NCI-H1417 treated with DMSO at 0.1 percent for 48 hours (cell line): ENCODE measurements around the gene KRT8.

ENCODE experiments used
- DNase-seq: peaks from one replicate; lab custom pipeline; 2025; lab: John Stamatoyannopoulos, UW

Gene KRT8

DNA sequence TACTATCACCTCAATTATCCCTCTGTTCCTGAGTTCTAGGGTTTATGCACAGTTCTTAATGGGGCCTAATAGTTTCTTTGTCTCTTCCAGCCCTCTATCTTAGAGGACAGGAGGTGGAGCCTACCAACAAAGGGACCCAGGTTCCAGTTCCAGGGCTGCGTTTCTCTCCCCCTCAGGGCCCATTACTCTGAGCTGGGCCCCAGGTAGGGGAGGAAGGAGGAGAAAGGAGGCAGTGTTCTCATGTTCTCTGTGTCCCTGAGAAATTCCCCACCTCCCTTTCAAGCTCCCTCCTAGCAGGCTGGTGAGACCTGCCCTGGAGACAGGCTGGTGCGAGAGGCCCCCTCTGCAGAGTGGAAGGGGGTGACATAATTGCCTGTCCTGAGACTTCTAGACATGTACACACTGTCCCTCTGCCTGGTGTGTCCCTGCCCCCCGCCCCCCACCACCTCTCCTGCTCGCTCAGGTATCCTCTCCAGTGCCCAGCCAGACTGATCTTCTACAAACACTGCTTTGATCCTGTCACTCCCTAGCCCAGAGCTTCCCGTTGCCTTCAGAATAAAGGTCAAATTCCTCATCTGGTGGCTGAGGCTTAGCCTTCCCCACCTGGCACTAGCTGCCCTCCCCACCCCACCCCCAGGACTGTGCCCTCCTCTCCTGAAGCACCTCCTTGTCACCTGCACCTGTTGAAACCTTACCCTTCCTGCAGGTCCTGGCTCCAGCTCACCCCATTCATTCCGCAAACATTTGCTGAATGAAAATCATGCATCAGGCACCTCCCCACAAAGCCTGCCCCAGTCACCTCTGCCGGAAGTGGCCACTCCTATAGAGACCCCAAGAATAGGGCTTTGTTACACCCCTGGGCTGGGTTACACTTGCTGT lies 21.1 kb upstream of the KRT8 start:
- peak; percentile 28 for DNase-seq

DNA sequence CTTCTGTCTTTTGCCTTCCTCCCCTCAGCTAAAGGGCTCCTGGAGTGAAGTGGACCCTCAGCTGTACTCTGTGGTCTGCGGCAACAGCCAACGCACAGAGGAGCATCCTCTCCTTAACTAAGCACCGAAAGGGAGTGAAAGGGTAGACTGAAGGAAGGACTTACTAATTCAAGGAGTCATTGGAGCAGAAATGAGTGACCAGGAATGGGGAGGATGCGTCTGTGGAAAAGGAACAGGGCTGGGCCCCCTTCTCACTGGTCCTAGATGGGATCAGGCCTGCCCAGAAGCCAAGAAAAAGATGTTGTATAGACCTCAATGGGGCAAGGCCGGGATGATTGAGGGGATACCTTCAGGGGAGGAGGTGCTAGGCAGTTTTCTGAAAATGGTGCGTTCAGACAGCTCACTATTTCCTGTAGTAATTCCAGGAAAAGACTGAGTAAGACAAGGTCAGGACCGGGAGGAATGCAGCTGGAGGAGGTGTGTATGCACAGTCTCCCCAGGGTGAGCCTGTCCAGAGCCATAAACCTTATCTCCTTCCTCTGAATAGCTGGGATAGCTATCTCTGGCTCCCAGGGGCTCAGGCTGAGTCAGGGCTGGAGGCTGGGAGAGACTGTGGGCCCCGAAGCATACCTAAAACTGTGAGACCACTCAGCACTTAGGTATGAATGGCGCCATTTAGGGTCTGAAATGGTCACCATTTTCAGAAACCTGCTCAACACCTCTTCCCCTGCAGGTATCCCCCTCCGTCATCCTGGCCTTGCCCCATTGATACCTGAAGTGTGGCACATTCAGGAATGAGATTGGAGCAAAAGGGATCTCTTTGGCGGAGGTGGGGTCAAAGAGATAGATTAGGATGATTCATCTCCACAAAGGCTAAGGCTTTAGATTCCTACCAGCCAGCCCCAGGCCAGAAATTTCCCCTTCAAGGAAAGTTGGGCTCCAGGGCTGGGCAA lies 20.2 kb upstream of the KRT8 start:
- no peak for DNase-seq

DNA sequence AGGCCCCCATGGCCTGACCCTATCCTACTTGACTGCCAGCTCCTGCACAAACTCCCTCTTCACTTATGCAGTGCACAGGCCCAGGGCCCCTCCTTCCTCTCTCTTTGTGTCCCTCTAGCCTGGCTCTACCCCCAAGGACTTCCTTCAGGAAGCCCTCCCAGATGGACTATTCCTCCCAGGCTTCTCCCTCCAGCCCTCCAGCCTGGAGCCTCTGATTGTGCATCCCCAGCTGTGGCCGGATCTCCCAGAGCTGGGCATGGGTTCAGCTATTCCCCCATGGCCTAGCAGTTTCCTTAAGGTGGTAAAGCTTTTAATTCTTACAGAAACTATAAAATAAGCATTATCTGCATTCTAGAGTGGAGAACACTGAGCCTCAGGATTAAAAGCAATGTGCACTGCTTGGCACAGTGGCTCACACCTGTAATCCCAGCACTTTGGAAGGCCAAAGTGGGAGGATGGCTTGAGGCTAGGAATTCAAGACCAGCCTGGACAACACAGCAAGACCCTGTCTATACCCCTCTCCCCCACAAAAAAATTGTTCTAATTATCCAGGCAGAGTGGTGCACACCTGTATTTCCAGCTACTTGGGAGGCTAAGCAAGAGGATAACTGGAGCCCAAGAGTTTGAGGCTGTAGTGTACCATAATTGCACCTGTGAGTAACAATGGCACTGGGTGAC lies 16.8 kb upstream of the KRT8 start:
- DNase-seq = no peak

DNA sequence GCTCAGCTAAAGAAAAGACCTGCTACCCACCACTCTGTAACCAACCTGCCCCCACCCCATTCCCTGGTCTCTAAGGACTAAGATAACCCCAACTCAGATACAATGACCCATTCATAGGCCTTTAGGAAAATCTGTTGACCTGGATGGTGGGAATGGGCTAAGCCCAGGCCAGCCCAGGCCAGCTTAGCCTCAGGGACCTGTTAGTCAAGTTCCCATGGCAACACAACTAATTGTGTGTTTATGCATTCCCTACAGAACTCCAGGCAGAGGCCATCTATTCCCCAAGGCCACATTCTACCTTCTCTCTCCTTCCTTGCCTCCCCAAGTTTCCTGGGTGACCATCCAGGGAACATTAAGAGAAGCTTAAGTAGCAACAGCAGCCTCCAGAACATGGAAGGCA lies 16.1 kb upstream of the KRT8 start:
- DNase-seq = no peak

DNA sequence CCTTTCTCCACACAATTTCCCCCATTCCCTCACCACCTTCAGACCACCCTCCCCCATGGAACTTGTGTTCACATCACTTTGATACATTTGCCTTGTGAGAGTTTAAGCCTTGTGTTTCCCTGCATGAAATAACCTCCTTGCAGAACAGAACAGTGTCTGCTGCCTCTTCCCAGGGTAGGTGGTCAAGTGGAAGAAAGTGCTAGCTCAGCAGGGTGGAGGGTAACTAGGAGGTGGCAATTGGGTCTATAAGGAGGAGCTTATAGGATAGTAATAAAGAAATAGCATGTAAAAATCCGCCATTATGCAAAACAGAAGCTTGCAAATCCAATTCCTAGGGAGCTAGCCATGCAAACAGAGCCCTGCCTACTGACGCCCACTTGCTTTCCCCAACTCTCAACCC lies 13.9 kb upstream of the KRT8 start:
- DNase-seq = no peak

DNA sequence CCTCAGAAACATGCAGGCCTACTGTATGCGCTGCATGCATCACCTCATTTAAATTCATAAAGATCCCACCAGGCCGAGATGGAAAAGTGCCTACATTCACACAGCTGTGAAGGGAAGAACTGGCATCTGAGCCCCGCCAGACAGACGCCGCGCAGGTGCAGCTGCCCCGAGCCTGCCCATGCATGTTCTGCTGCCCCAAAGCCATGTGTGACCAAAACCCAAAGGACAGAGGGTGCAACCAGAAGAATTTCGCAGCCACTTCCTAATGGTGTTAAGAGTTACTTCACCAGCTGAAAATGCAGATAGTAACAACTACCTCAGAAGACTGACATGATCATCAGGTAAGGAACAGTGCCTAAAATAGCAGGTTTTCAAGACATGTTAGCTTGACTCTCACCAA lies 13.5 kb upstream of the KRT8 start:
- no peak for DNase-seq

DNA sequence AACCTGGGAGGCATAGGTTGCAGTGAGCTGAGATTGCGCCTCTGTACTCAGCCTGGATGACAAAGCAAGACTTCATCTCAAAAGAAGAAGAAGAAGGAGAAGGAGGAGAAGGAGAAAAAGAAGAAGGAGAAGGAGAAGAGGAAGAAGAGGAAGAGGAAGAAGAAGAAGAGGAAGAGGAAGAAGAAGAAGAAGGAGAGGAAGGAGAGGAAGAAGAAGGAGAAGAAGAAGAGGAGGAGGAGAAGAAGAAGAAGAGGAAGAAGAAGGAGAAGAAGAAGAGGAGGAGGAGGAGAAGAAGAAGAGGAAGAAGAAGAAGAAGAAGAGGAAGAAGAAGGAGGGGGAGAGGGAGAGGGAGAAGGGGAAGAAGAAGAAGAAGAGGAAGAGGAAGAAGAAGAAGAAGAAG lies 12.9 kb upstream of the KRT8 start:
- DNase-seq = no peak

DNA sequence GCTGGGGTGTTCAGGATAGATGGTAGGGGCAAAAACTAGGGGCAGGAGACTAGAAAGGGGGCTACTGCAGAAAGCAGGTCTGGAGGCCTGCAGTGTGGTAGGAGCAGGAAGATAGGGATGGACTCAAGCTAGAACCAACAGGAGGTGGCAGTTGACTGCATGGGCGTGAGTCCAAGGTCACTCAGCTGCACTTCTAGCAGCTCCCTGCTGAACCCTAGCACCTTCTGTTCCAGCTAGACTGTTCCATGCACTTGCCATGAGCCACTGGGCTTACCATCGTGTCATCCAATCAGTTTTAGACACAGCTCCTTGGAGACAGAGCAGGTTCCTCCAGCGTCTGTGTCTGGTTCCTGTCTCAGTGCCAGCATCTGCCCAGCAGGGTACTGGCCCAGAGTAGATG lies 11.3 kb upstream of the KRT8 start:
- no peak for DNase-seq

DNA sequence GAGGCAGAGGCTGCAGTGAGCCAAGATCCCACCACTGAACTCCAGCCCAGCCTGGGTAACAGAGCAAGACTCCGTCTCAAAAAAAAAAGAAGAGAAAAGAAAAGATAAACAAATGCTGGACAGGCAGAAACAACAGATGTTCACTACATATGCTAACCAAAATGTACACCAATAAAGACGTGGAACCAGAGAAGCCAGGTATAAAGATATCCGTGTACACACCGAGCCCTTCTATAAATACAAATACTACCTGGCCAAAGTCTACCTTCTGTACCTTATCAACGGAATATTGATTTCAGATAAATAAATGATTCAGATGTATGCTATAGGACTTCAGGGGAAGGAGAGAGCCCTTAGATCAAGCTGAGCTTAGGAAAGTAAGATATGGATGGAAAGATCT lies 10.8 kb upstream of the KRT8 start:
- DNase-seq = no peak

DNA sequence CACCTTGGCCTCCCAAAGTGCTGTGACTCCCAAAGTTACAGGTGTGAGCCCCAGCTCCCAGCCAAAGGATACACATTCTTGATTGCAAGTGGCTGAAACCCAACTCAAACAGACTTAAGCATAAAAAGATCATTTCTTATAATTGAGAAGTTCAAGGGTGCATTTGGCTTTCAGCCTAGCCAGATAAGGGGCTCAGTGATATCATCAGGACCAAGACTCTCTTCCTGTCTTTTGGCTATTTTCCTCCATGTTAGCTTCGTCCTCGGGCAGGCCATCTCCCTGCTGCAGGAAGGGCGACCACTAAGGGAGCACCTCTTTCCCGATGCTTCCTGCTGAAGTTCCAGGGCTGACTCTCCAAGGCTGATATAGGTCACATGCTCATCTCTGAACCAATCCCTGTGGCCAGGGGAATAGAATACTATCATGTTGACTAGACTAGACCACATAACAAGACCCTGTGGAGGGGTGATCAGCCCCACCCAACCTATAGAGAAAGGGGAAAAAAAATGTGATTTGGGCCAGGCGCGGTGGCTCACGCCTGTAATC lies 9.8 kb upstream of the KRT8 start:
- no peak for DNase-seq

DNA sequence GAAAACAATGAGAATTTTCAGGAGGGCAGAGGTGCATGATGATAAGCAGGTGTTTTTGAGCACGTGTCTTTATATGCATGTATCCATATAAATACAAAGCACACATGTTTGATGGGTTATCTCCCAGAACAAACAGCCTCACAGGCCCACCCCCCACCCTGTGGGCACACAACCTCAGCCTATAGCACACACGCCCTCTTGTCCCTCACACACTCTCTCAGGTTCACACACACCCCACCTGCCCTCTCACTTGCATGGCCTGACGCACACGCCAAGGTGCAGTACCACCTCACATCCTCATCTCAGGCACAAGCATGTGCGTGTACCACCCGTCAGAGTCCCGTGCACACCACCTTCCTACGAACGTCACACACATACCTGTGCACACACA lies 8.6 kb upstream of the KRT8 start:
- no peak for DNase-seq

DNA sequence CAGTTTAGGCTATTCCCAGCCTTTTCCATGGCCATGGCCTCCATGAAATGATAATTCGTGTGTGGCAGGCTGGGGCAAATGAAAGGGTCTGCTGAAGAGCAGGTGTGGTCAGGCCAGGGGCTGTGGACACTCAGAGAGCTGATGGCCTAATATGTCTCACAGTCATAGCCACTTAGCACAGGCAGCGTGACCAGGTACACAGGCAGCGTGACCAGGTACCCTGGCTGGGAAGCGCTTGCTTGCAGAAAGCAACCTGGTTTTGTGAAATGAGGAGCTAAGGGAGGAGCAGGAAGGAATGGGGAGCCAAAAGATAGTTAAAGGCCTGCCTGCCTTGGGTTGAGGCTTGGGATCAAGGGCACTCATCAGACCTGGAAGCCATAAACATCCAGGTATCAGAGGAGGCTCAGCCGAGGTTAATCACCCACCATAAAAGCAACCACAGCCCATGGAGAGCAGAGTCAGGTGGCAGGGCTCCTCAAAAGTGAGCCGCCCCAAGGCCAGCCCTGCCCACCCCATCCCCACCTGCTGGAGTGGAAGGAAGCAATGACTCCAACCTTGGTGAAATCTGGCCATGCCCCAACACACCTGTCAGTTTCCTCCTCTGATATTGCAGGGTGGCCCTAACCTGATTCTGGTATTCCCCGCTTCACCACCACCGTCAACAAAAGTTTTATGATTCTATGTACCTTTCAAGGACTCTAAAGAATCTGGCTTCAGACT lies 8.0 kb upstream of the KRT8 start:
- no peak for DNase-seq

DNA sequence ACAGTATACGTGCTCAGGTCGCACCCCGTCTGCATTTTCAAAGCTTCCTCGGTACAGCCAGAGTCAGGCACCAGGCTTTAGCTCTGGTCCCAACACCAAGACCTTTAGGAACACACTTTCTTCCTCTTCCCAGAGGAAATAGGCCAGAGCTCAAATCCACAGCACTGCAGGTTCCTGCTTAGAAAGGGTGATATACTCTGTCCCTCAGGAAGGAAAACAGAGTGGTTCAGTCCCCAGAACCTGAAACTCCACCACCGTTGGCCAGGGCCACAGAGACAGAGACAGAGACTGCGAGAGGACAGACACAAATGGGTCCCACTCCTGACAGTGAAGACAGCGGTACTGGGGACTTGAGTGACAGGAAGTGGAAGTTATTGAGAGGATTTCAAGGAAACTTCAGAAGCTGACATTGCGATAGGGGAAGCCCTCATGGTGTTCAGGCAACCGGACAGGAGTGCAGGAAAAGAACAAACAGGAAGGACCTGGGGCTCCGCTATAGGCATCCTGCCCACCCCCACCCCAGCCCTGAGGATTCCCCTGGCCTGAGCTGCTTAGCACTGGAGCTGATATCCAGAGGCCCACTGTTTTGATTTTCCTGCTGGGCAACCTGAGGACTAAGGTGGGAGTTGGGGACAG lies 5.5 kb upstream of the KRT8 start:
- no peak for DNase-seq

DNA sequence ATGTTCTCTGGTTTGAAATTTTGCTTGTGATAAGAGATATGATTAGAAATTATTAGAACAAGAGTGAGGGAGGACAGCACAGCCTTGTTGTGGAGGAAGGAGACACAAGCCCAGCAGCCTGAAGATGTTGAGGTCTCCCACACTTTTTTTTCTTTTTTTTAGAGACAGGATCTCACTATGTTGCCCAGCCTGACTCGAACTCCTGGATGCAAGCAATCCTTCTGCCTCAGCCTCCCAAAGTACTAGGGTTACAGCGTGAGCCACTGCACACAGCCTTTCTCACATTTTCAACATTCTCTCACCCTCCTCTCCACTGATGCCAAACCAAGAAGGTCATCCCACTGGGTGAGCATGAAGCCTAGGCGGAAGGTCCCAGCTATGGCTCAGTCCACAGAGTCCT lies 4.9 kb upstream of the KRT8 start:
- no peak for DNase-seq

DNA sequence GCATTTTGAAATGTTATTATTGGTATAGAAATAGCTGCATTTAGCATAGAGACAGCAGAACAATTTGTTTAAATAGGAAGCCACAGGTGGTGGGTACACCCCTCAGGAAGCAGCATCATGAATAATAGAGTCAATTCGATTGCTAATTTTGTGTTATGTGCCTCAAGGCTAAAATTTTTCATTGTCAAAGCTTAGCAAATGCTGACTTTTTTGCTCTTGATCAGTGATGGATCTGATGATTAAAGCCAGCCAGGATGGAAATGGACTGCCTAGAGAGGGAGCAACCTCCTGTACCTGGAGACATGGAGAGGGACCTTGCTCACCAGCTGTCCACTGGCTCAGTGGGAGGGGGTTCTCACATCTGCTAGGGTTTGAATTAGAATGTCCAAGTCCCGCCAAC lies 4.5 kb upstream of the KRT8 start:
- no peak for DNase-seq

DNA sequence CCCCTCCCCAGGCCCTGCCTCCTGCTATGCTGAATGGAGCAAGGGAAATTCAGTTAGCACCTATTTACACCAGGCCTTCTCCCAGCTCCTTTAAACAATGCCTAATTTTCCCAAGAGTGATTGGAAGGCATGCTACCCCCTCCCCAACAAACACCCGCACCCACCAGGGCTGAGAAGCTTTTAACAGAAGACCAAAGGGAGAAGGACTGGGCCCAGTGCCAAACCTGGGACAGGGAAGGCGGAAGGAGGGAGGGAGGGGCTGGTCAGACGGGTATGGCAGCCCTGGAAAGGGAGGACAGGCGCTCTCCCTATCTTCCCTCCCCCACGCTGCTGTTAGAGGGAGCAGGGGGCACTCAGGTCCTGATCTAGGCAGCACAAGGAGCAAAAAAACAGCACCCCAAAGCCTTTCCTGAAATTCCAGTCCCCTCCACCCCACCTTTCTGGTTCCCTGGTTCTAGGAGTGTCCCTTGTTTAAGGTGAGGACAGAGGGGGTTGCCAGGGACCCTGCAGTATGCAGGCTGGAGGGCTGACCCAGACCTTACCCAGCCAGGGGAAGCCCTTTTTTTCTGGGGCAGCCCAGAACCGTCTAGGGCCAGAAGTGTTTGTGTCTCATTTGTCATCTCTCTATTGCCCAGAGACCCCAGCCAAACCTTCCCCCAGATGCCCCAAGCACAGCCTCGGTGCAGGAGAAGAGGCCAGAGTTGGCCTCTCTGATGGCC lies 2.4 kb upstream of the KRT8 start:
- peak; percentile 55 for DNase-seq

DNA sequence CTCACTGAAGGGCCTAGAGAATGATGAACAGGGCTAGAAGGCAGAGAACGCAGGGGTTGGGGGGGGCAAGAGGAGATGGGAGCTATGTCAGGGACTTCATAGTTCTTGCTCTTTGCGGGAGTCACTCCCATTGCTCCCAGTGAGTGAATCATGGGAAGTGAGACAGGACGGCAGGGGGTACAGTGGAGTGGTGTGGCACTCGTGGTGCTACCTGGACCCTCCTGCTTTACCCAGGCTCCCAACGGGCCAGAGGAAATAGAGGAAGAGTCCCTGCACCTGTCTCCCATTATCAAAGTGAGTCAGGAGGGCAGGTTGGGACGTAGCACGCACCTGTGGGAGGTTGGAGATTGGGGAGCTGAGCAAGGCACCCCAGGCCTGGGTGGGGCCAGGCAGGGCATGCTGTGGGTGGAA lies 1.3 kb upstream of the KRT8 start:
- DNase-seq = no peak

DNA sequence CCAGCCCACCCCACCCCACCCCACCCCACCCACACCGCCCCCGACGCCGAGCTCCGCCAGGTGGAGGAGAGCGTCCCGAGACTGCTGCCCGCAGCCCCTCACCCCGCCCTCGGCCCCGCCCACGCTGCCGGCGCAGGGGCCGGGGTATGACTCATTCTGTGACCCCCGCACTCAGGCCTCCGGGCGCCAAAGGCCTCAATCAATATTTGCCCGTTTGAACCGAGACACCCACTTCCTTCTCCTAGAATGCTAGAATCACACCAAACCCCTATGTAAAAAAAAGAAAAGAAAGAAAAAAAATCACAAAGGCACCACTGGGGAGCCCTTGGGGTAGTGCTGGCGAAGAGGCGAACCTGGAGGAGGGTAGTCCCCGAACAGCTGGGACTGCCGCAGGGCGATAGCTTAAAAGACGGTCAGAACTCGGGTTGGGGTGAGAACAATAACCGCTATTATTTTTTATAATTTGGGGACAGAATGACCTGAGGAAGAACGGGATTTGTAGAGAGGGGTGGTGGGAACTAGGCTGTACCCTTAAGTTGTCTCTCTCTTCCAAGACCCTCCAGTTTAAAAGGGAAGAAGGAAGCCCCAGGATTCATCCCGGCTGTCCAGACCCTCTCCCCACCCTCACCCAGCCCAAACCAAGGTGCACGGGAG lies 894 bp downstream of the KRT8 start:
- no peak for DNase-seq

DNA sequence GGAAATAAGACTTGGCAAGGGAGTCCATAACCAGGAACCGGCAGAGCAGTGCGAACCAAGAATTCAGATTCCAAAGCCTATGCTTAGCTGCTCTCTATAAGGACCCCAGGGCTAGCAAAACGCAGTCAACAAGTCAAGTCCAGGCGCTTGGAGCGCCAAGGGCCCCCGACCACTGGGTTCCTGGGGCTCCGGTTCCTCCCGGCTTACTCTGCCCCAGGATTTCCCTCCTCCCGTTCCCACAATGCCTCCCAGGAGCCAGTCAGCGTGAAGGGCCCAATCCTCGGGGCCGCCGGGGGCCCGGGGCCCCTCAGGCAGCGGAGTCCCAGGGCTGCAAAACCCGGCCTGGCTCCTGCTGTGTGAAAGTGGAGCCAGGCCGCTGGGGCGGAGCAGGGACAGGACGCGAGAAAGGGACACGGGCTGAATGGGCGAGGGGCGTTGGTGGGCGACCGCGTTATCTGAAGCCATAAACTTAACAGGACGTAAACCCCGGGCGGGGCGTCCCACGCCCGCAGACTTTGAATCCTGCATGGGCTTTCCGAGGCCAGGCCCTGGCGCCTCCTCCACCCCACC lies 1.5 kb downstream of the KRT8 start:
- DNase-seq = peak; percentile 59
